K562 (cell line): Measurements from ENCODE around the gene MFAP5.

Experiments used
- CREB1 ChIP-seq, 2 experiments: sonication (generic) in 1 of 2; formaldehyde crosslinking in 1 of 2; IDR thresholded peaks; 2 replicates each; pipeline versions ENCODE4 v1.6.1 to v1.8.0; 2012 to 2022; ENCODE audit warnings: inconsistent platforms in 1 of 2, mild to moderate bottlenecking in 1 of 2, missing genetic modification reagents in 1 of 2, moderate library complexity in 1 of 2
- FOXK2 ChIP-seq, 2 experiments: fragments of 450-650 bp; IDR thresholded peaks in 1 of 2; conservative IDR thresholded peaks in 1 of 2; 2 replicates each; pipeline ENCODE4 v1.6.1; 2016; ENCODE audit warnings: low read depth in 2 of 2, mild to moderate bottlenecking in 1 of 2
- FUS ChIP-seq: fragments of 200-400 bp; formaldehyde crosslinking; optimal IDR thresholded peaks from 2 replicates; pipeline ENCODE3; 2017; ENCODE audit warnings: low read depth, low read length
- MAFG ChIP-seq: fragments of 450-650 bp; conservative IDR thresholded peaks from 2 replicates; pipeline ENCODE4 v1.6.1; 2016; ENCODE audit warnings: missing genetic modification characterization, missing compliant biosample characterization
- PHF21A ChIP-seq: fragments of 450-650 bp; IDR thresholded peaks from 2 replicates; pipeline ENCODE4 v1.6.1; 2017; ENCODE audit warnings: low read depth, borderline replicate concordance
- POLR2A ChIP-seq: fragments of 450-650 bp; conservative IDR thresholded peaks from 2 replicates; pipeline ENCODE4 v1.6.1; 2016
- SETDB1 ChIP-seq: IDR thresholded peaks from one replicate; pipeline ENCODE4 v1.6.1; 2012; ENCODE audit warnings: low read length, control low read depth, inconsistent platforms
- SIX5 ChIP-seq, 2 experiments: IDR thresholded peaks; 2 replicates each; pipeline ENCODE4 v1.6.1; 2011; ENCODE audit warnings: low read length in 2 of 2, borderline replicate concordance in 1 of 2, low read depth in 1 of 2, mild to moderate bottlenecking in 1 of 2, moderate library complexity in 1 of 2; ENCODE audit not compliant: insufficient read depth in 1 of 2
- SMAD4 ChIP-seq: fragments of 250-450 bp; sonication (Bioruptor Pico); conservative IDR thresholded peaks from 2 replicates; pipeline ENCODE4 v1.8.0; 2021; ENCODE audit warnings: inconsistent platforms, mild to moderate bottlenecking, moderate library complexity
- ZNF217 ChIP-seq: sonication (generic); formaldehyde crosslinking; IDR thresholded peaks from 2 replicates; pipeline ENCODE4 v1.8.0; 2022; ENCODE audit warnings: mild to moderate bottlenecking, missing genetic modification reagents
- TF ChIP-seq, protein P1 (sequence below), 3 experiments: IDR thresholded peaks in 2 of 3; conservative IDR thresholded peaks in 1 of 3; 2 replicates each; pipeline ENCODE4 v1.5.1; 2011 to 2012; ENCODE audit warnings: low read length in 3 of 3, mild to moderate bottlenecking in 3 of 3, control low read depth in 2 of 3, improper control_type of control experiment in 1 of 3, inconsistent platforms in 1 of 3, low read depth in 1 of 3, mixed read lengths in 1 of 3, moderate library complexity in 1 of 3; ENCODE audit not compliant: insufficient read depth in 2 of 3
- TF ChIP-seq, protein P2 (sequence below), 2 experiments: fragments of 450-650 bp in 1 of 2; sonication (generic) in 1 of 2; formaldehyde crosslinking; conservative IDR thresholded peaks; 2 replicates each; pipeline versions ENCODE4 v1.4.0 to v1.8.1; 2020 to 2022; ENCODE audit warnings: mild to moderate bottlenecking in 1 of 2, missing genetic modification reagents in 1 of 2
- TF ChIP-seq, protein P3 (sequence below): sonication (generic); formaldehyde crosslinking; IDR thresholded peaks from 2 replicates; pipeline ENCODE4 v1.8.1; 2022; ENCODE audit warnings: missing genetic modification reagents

DNA sequence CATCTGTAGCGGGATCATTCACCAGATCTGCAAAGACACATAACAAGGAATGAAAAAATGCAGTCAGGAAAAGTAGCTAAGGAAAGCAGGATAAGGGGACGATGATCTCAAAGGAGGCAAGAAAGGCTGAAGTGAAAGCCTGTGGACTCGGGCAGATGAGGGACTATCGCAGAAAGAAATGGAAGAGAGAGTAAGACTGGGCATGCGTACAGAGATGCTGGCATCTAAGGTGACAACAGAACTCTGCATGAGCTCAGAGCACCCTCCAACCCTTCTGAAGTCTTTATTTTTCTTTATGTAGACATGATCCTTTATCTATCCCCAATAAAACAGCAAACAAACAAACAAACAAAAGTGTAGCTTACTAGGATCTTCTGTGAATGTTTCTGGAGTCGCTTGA is 7.2 kb downstream of the MFAP5 start:
- TF ChIP-seq POLR2A (no peak), MAFG (no peak), SETDB1 (no peak), FUS (no peak), SIX5 (IDR thresholded peaks at IDR 0.05; ENCODE audit: borderline replicate concordance in 1 of 2, insufficient read depth in 1 of 2, low read depth in 1 of 2, low read length in 2 of 2) (no peak), CREB1 (IDR thresholded peaks at IDR 0.05) (no peak), CREB1 (CRISPR knock-in tag; IDR thresholded peaks at IDR 0.05) (no peak), FOXK2 (conservative IDR thresholded peaks at IDR 0.05 in 1 of 2, IDR thresholded peaks at IDR 0.05 in 1 of 2; ENCODE audit: low read depth in 2 of 2) (no peak), PHF21A (no peak), ZNF217 (CRISPR knock-in tag) (no peak), SMAD4 (no peak)
- TF ChIP-seq, protein P1, sequence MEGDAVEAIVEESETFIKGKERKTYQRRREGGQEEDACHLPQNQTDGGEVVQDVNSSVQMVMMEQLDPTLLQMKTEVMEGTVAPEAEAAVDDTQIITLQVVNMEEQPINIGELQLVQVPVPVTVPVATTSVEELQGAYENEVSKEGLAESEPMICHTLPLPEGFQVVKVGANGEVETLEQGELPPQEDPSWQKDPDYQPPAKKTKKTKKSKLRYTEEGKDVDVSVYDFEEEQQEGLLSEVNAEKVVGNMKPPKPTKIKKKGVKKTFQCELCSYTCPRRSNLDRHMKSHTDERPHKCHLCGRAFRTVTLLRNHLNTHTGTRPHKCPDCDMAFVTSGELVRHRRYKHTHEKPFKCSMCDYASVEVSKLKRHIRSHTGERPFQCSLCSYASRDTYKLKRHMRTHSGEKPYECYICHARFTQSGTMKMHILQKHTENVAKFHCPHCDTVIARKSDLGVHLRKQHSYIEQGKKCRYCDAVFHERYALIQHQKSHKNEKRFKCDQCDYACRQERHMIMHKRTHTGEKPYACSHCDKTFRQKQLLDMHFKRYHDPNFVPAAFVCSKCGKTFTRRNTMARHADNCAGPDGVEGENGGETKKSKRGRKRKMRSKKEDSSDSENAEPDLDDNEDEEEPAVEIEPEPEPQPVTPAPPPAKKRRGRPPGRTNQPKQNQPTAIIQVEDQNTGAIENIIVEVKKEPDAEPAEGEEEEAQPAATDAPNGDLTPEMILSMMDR (IDR thresholded peaks at IDR 0.05 in 2 of 3, conservative IDR thresholded peaks at IDR 0.05 in 1 of 3; ENCODE audit: insufficient read depth in 2 of 3, low read depth in 1 of 3, low read length in 3 of 3) = no peak
- TF ChIP-seq, protein P2, sequence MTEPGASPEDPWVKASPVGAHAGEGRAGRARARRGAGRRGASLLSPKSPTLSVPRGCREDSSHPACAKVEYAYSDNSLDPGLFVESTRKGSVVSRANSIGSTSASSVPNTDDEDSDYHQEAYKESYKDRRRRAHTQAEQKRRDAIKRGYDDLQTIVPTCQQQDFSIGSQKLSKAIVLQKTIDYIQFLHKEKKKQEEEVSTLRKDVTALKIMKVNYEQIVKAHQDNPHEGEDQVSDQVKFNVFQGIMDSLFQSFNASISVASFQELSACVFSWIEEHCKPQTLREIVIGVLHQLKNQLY (CRISPR knock-in tag; conservative IDR thresholded peaks at IDR 0.05) = no peak
- TF ChIP-seq, protein P3, sequence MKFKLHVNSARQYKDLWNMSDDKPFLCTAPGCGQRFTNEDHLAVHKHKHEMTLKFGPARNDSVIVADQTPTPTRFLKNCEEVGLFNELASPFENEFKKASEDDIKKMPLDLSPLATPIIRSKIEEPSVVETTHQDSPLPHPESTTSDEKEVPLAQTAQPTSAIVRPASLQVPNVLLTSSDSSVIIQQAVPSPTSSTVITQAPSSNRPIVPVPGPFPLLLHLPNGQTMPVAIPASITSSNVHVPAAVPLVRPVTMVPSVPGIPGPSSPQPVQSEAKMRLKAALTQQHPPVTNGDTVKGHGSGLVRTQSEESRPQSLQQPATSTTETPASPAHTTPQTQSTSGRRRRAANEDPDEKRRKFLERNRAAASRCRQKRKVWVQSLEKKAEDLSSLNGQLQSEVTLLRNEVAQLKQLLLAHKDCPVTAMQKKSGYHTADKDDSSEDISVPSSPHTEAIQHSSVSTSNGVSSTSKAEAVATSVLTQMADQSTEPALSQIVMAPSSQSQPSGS (CRISPR knock-in tag) = no peak
